ENCODE results near the gene PPP2R1B.

- TF ChIP-seq CTCF (IDR thresholded peaks at IDR 0.05; ENCODE audit: borderline replicate concordance, extremely low read depth, low read length, poor library complexity, severe bottlenecking) (no peak), EZH2 (IDR thresholded peaks at IDR 0.05; ENCODE audit: borderline replicate concordance, low read depth, low read length, severe bottlenecking) (no peak)
Measured at GRCh38 chr11:111793863-111794262, 27.7 kb upstream of the PPP2R1B start.

Measured in DND-41 (cell line).